GM18868 (cell line): Measurements from ENCODE around the gene DDIT3.
"Not testable (repeated sequence)": the region's sequence is repeated elsewhere in the genome, so short reads cannot be mapped to it uniquely, and the experiment has no call there.

Experiments
- ATAC-seq: cut with Tn5 transposase; IDR thresholded peaks from one replicate; pipeline ENCODE4 v1.9.1; 2021; ENCODE audit warnings: mild to moderate bottlenecking, moderate library complexity; ENCODE audit not compliant: unreplicated experiment

The DDIT3 gene

GRCh38 chr12:57514246-57514645 lies 6.1 kb downstream of the DDIT3 start:
- not testable (repeated sequence) for ATAC-seq

- ATAC-seq: not testable (repeated sequence)
Observed at GRCh38 chr12:57513677-57514076, 6.6 kb downstream of the DDIT3 start.

- ATAC-seq: no peak
Observed at GRCh38 chr12:57513266-57513665, 7.0 kb downstream of the DDIT3 start.

- ATAC-seq: no peak
Observed at GRCh38 chr12:57512665-57513064, 7.6 kb downstream of the DDIT3 start.

GRCh38 chr12:57511588-57512325 lies 8.6 kb downstream of the DDIT3 start:
- ATAC-seq: no peak

GRCh38 chr12:57511161-57511560 lies 9.2 kb downstream of the DDIT3 start:
- no peak for ATAC-seq

GRCh38 chr12:57507796-57508195 lies 12.5 kb downstream of the DDIT3 start:
- not testable (repeated sequence) for ATAC-seq

GRCh38 chr12:57506541-57506940 lies 13.8 kb downstream of the DDIT3 start:
- ATAC-seq: not testable (repeated sequence)

- not testable (repeated sequence) for ATAC-seq
Observed at GRCh38 chr12:57502311-57502969, 17.9 kb downstream of the DDIT3 start.

- no peak for ATAC-seq
Observed at GRCh38 chr12:57500213-57500612, 20.1 kb downstream of the DDIT3 start.

- ATAC-seq: no peak
Observed at GRCh38 chr12:57498571-57498970, 21.7 kb downstream of the DDIT3 start.

GRCh38 chr12:57498132-57498502 lies 22.2 kb downstream of the DDIT3 start:
- ATAC-seq: no peak

GRCh38 chr12:57497223-57498131 lies 22.8 kb downstream of the DDIT3 start:
- ATAC-seq: no peak

- ATAC-seq: no peak
Observed at GRCh38 chr12:57496822-57497221, 23.5 kb downstream of the DDIT3 start.

- not testable (repeated sequence) for ATAC-seq
Observed at GRCh38 chr12:57495051-57495701, 25.1 kb downstream of the DDIT3 start.

- ATAC-seq: no peak
Observed at GRCh38 chr12:57491393-57492280, 28.7 kb downstream of the DDIT3 start.

GRCh38 chr12:57490126-57490525 lies 30.2 kb downstream of the DDIT3 start:
- no peak for ATAC-seq

- no peak for ATAC-seq
Observed at GRCh38 chr12:57489157-57489641, 31.1 kb downstream of the DDIT3 start.

GRCh38 chr12:57488402-57489156 lies 31.7 kb downstream of the DDIT3 start:
- ATAC-seq: no peak
